ENCODE measurements around the gene STK10.
"Not testable (repeated sequence)": the region's sequence is repeated elsewhere in the genome, so short reads cannot be mapped to it uniquely, and the experiment has no call there.

Gene STK10

DNA sequence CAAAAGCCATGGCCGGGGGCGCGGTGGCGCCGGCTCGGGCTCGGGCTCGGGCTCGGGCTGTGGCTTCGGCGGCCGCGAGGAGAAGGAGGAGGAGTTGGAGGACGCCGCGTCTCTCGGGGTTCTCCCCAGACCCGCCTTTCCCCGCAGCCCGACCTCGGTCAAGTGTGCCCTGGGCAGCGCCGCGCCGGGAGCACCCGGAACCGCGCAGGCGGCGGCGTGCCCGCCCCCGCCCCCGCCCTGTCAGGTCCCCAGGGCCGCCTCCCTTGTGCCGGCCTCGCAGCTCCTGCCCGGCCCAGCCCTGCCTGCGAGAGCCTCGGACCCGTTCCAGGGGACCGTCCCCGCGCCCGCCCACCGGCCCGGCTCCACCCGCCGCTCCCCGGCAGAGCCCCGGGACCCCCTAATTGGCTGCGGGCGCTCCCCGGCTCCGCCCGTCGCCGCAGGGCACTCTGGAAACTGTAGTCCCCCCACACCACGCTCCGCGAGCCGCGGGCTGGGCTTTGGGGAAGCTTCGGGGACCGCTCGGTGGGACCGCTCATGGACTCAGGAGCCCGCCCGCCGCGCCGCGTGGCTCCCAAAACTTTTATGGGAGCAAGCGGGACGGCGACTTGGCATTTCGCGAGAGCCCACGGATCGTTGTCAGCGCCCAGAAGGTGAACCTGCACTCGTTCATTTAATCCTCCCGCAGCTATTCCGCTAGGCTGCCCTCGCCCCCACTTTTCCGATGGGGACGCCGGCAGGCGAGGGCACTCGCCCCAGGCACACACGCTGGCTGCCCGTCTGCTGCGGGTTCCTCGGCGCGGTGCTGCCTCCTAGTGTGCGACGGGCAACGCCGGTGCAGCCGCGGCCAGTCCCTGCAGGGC, at the start of gene STK10:
TSS of gene STK10 (minus strand) at position 192 of the 860 bp plus-strand sequence. CDS start at position 10, 182 bp downstream.
- DNase-seq, result peak; percentile 95

DNA sequence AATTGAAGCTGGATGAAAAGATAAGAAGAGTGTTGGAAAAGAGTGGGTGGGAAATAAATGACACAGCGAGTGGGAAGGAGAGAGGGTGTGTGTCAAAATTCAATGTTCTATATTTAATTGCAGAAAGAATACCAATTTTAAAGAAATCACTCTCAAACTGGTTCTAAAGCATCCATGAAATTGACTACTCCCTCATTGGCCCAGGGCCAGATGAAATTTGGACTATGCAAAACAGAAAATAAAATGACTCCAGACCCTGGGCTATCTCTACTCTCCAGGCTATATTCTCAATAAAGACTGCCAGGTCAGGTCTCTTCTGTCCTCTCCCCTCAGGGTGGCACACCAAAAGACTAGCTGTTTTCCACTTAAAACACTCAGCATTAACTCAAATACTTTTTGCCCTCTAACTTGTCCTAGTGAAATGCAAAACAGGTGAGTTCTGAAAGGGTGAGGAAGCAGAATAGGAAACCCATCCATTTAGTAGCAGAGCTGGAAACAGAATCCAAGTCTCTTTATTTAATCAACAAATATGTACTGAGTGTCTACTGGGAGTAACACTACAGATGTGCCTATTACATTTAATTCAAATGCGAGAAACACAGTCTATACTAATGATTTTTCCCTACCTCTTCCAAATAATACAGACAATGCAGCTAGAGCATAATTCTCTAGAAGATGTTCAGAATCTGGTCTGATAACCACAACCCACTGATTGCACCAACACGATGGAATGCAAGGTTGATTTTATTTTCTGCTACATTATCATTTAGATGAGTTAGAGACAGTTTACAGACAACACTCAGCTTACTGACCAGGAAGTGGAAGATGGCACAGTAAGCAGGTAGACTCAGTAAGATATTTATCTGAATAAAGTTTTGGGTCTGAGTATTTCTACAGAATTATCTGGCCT, 48.1 kb upstream of the STK10 start:
- DNase-seq, result no peak

DNA sequence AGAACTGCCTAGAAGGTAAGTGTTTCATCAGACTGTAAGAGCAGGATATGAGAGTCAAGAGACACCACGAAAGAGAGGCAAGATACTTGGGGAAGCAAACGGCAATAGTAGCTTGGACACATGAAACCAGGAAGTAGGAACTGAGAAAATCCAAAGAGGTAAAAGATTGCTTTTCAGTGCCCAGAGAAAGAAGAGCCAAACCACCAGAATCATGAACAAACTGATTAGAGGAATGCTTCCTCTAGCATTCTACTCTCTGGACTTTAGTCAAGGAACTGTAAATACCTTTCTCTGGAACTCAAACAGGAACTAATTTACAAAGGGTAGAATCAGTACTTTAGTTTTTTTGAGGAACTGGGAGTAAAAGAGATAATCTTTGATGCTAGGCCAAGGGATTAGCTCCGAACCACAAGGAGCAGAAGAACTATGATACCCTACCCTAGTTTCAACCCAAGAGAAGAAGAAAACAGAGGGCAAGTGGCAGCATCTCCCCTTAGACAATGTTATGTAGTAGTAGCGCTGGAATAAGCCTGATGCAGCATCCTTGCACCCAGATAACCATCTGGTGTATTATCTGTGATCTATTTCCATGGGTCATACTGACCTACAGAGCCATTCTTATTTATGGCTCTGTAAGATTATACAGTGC, 47.2 kb upstream of the STK10 start:
- DNase-seq, result no peak

DNA sequence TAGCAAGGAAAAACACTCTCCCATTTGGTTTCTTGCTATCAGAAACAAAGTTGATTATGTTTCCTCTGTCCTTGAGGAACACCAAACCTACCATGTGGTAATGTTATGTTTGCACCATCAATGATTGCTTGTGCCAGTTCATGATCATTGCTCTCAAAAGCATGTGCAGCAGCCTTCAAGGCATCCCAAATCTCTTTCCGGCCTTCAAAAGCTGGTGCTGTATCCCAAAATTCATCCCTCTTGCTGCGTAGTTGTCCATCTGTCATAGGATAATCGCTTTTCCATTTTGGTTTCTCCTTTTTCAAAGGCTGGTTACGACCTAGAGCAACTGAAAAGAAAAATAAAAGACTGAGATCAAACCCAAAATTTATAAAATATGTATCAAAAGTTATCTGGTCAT, 46.0 kb upstream of the STK10 start:
- no peak for DNase-seq

DNA sequence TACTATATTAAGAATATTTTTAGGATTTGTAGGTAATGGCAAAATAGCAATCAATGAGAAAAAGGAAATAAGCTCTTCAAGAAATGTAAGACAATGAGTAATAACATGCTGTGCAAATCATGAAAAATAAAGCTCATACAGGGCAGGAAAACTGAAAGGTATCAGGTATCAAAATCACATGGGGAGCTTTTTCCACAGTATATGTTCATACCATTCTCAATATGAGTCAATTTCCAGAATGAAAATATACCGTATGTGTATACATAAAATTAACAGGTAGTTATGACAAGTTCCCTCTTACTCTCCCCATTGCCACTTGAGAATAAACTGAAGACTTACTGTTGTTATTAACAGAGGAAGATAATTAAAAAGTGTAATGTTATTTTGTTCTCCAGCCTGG, 41.9 kb upstream of the STK10 start:
- DNase-seq, result no peak

DNA sequence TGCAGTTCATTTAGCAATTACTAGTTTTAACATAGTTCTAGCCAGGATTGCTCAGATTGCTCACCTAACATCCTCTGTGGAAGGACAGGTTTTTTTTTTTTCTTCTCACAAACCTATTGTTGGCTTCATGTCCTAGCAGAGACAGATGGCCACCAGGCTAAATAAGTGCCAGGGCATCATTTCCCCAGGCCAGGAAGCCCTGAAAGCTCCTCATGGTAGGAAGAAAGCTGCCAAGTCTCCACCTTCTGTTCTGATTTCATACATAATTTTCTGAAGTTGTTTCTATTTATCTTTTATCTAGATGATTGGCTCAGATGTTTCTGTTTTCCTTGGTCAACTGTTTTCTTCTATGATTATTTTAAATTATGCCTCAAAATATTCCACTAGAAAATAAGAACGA, 37.0 kb upstream of the STK10 start:
- DNase-seq, result no peak

DNA sequence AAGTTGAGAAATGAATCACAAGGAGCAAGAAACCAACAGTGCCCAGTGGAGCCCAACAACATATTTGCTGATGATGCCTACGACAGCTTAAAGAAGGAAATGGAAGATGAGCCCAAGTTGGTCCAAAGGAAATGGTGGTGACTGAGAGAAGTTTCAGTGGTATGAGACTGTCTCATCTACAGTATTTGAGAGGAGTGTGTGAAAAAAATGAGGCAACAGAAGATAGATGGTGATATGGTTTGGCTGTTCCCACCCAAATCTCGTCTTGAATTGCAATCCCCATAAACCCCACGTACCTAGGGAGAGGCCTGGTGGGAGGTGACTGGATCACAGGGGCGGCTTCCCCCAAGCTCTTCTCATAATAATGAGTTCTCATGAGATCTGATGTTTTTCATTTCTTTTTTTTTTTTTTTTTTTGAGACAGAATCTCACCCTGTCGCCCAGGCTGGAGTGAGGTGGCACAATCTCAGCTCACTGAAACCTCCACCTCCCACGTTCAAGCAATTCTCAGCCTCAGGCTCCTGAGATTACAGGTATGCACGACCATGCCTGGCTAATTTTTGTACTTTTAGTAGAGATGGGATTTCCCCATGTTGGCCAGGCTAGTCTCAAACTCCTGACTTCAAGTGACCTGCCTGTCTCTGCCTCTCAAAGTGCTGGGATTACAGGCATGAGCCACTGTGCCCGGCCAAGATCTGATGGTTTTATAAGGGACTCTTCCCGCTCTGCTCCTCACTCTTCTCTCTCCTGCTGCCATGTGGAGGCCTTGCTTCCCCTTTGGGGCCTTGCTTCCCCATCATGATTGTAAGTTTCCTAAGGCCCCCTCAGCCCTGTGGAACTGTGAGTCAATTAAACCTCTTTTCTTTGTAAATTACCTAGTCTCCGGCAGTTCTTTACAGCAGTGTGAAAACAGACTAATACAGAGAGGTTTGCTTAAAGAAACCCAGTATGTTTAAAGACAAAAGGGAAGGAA, 36.2 kb upstream of the STK10 start:
- no peak for DNase-seq

DNA sequence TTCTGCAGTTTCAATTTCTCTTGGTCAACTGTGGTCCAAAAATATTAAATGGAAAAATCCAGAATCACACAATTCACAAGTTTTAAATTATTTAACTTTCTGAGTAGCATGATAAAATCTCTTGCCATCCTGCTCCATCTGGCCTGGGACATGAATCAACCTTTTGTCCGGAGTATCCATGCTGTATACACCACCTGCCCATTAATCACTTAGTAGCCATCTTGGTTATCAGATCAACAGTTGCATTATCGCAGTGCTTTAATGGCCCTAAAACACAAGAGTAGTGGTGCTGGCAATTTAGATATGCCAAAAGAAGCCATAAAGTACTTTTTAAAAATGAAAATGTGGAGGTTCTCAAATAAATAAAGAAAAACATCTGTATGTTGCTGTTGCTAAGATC, 31.3 kb upstream of the STK10 start:
- DNase-seq, result no peak

DNA sequence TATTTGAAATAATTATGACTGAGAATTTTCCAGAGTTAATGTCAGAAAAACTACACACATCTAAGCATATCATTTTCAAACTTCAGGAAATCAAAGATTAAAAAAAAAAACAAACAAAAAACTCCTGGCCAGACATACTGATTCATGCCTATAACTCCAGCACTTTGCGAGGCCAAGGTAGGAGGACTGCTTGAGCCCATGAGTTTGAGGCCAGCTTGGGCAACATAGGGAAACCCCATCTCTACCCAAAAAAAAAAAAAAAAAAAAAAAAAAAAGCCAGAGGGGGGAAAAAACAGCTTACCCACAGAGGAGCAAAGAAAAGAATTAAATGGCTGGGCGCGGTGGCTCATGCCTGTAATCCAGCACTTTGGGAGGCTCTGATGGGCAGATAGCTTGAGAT, 28.3 kb upstream of the STK10 start:
- DNase-seq, result no peak

DNA sequence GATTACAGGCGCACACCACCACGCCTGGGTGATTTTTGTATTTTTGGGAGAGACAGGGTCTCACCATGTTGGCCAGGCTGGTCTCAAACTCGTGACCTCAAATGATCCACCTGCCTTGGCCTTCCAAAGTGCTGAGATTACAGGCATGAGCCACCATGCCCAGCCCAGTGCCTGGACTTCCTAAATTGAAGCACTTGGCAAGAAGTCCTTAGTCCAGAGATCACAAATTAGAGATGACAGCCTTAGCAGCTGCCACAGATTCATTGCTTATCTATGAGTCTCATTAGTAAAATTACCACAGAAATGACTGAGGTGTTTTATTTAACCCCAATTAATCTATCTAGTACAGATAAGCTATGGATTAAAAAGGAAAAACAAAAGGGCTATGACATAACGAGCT, 25.1 kb upstream of the STK10 start:
- DNase-seq, result no peak

DNA sequence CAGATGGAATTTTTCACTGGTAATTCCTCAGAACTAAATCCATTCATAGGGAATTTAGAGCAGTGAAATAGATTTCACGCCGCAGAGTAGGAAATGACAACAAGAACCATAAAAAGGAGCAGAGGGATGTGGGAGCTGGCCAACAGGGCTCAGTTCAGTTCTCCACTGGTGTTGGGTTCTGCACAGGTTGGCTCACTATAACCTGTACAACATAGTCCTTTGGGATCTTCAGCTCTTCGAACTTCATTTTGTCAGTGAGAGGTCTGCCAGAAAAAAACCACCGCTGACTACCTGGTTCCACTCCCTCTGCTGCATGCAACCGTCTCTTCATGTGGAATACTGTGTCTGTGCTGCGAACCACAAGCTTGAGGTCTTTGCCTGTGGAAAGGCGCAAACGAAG, 23.7 kb upstream of the STK10 start:
- no peak for DNase-seq

DNA sequence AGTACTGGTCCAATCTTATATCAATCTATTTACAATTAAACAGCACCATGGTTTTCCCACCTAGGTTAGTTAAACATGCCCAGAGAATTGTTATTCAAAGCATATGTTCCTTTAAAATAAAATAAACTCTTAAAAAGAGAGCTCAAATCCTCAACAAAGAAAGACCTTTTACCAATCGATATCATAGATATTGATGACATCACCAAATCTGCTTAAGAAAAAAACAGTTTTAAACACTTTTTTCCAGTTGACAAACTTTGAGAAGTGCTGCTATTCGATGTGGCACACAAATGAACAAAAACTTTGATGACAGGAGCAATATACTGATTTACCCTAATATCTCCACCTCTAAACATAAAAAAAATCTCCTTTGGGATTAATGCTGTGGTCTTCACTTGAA, 21.7 kb upstream of the STK10 start:
- no peak for DNase-seq

DNA sequence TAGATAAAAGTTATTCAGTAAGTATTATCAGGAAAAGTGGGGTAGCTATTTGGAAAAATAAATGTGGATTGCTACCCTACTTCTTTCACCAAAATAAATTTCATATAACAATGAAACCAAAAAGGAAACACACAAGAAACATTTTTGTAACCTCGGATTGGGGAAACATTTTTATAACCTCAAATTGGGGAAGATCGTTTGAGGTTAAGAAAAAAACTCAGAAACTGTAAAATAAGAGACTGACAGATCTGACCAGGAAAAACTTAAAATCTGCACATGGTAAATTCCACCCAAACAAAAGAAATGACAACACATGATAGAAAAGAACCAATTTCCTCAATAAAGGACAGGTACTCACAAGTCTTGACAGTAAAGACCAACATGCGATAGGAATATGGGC, 19.5 kb upstream of the STK10 start:
- DNase-seq, result no peak

DNA sequence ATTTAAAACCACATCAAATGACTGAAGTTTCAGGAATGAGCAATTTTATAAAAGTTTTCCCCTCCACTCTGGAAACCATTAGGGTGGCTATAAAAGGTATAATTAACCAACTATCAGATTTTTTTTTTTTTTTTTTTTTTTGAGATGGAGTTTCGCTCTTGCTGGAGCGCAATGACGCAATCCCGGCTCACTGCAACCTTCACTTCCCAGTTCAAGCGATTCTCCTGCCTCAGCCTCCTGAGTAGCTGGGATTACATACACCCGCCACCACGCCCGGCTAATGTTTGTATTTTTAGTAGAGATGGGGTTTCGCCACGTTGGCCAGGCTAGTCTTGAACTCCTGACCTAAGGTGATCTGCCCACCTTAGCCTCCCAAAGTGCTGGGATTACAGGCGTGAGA, 18.0 kb upstream of the STK10 start:
- DNase-seq, result not testable (repeated sequence)

DNA sequence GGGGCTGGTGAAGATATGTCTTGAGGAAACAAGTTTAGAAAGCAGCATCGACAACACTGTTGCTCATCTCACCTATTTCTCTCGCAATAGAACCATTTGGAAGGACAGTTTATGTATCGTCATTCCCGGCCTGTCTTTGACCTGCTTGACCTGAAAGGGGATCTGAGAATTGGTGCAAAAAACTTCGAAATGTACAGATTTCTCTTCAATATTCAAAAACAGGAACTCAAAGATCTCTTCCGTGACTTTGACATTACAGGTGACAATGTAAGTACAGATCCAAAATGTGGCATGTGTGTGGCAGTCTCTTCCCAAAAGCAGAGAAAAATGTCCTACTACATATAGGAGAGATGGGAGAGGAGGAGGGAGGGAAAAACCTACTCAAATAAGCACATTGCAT, 12.5 kb upstream of the STK10 start:
- DNase-seq, result no peak

DNA sequence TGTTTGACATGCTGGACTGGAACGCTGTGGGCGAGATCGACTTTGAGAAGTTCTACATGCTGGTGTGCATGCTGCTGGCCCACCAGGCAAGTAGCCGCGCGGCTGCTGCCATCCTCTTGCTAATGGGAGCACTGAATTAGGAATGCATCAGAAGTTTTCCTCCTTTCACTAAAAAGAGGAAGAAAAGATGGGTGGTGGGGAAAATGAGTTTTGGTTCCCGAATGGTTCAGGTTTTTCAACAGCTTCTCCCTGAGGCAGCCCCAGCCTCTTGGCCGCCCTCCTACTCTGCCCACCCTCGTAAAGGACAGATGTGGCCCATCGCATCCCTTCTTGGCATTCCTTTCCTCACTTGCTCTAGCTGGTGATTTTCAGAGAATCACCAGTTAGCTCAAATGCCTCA, 11.4 kb upstream of the STK10 start:
- DNase-seq, result no peak

DNA sequence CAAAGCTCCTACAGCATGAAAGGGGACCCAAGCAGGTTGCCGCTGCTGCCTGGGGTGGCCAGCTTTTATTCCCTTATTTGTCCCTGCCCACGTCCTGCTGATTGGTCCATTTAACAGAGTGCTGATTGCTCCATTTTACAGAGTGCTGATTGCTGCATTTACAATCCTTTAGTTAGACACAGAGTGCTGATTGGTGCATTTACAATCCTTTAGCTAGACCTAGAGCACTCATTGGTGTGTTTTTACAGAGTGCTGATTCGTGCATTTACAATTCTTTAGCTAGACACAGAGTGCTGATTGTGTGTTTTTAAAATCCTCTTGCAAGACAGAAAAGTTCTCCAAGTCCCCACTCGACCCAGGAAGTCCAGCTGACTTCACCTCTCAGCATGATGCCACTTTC, 9.8 kb upstream of the STK10 start:
- not testable (repeated sequence) for DNase-seq

DNA sequence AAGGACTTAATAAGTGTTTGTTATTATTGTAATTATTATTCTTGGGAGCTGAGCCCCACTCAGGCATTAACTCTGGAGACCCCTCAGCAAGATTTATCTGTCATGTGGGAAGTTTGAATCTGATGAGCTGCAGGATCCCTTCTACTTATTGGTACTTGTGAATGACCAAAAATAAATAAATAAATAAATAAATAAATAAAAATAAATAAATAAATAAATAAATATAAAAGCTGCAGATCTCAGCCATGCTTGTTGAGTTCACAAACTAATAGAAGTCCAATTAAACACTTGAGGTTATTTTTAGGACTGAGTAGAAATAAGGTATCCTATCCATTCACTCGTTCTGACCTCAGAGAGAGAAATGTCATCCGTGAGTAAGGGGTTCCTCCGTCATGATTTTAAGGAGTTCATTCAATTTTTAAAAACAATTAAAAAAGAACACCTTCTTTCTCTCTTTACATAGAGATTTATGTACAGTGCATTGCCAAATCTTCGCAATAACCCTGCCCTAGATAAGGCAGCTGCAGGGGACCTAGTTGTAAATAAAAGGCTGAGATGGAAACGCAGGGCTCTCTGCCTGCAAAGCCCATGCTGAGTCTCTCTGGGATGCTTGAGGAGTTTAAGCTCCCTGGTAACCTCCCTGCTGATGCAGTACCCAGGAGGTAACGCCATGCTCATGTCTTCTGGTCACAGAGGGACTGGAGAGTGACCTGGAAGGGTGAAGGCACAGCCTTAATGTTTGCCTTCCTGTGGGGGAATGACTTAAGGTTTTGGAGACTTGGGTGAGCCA, 7.2 kb upstream of the STK10 start:
- DNase-seq, result no peak

DNA sequence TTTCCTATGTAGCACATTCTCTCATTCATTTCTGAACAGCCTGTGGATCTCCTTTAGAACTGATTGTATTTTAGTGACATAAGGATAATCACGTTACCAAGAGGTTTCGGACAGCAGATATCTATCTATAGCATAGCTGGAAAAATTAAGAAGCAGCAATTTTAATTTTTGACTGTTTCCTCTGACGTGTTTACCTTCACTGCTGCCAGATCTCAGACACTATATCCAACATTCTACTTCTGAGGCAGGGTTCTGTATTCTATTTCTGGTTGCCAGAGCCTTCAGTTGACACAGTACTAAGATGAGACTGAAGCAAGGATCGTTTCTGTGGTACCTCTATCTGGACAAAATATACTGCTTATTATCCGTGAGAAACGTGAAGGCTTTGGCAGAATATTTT, 5.8 kb upstream of the STK10 start, which contains the start of gene EFCAB9:
TSS of gene EFCAB9 (plus strand) at position 301 of the 400 bp plus-strand sequence. CDS start at position 302, 1 bp downstream.
- DNase-seq, result no peak

DNA sequence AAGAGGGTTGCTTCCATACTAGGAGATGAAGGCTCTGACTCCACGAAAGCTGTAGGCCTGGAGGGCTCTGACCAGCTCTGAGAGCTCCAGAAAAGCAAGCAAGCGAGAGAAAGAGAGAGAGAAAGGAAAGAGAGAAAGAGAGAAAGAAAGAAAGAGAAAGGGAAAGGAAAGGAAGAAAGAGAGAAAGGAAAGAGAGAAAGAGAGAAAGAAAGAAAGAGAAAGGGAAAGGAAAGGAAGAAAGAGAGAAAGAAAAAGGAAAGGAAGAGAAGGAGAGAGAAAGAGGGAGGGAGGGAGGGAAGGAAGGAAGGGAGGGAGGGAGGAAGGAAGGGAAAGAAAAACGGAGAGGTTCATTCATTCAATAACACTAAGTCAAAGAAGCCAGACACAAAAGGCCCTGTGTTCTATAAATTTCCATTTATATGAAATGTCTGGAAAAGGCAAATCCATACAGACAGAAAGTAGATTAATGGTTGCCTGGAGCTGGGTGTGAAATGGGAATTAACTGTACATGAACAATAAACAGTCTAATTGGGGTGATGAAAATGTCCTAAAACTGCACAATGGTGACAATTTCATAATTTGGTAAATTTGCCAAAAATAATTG, 1.8 kb upstream of the STK10 start:
- no peak for DNase-seq

Measured in GDM1 (cell line).